ENCODE data around the gene KIAA0586.

- TF ChIP-seq CTCF (conservative IDR thresholded peaks at IDR 0.05 in 1 of 2, IDR thresholded peaks at IDR 0.05 in 1 of 2; ENCODE audit: extremely low read depth in 1 of 2, insufficient read depth in 1 of 2, low read depth in 1 of 2, low read length in 2 of 2): no peak
- TF ChIP-seq EZH2 (IDR thresholded peaks at IDR 0.05; ENCODE audit: borderline replicate concordance, low read length): no peak
Observed at GRCh38 chr14:58517592-58517991, 90.1 kb downstream of the KIAA0586 start.
